GM12878 (cell line): Measurements from ENCODE around the gene RPRD1A. TPM values are rescaled to one million over a fixed set of nuclear protein-coding genes. Genes with fewer than 3 reads are reported as not detected.
"Not testable (repeated sequence)": the region's sequence is repeated elsewhere in the genome, so short reads cannot be mapped to it uniquely, and the experiment has no call there.

Source experiments
- ATAC-seq: fragments of 200-7000 bp; cut with Tn5 transposase; 3 replicates; pipeline ENCODE4 v1.9.1; 2020; ENCODE audit warnings: mild to moderate bottlenecking, moderate library complexity
- BruUV-seq: library from RNA; stranded (reverse); fragments of 400-500 nt; replicated peaks from 2 replicates; lab custom pipeline; 2021; lab: Mats Ljungman, UMichigan
- CTCF ChIA-PET: fragments of 300-600 bp; sonication (Branson Sonifier 250); formaldehyde crosslinking; extraction: SDS; loops from one replicate; lab custom pipeline; 2021; ENCODE audit warnings: inconsistent platforms; lab: Yijun Ruan, JAX
- POLR2A ChIA-PET: fragments of 350-600 bp; formaldehyde crosslinking; extraction: SDS; loops from one replicate; lab custom pipeline; 2021; ENCODE audit warnings: inconsistent platforms; lab: Charles Lee
- RAD21 ChIA-PET: fragments of 300-600 bp; sonication (Branson Sonifier 250); formaldehyde crosslinking; loops from one replicate; lab custom pipeline; 2023; ENCODE audit warnings: antibody characterized with exemption; ENCODE audit not compliant: unreplicated experiment; lab: Charles Lee
- SMC1A ChIA-PET: fragments of 300-600 bp; sonication (Branson Sonifier 250); formaldehyde crosslinking; loops from one replicate; lab custom pipeline; 2023; ENCODE audit not compliant: unreplicated experiment, uncharacterized antibody; lab: Charles Lee
- DNase-seq: peaks from one replicate; pipeline ENCODE4 v3.0.0-alpha.2; 2011; ENCODE audit warnings: low read depth, low spot score
- FAIRE-seq: peaks from 3 replicates; lab custom pipeline; 2011; peaks lifted over from hg19 to GRCh38; lab: Jason Lieb, UNC
- H2AFZ ChIP-seq: 2 replicates; pipeline ENCODE4 v1.6.0; 2011; ENCODE audit warnings: low read depth, low read length, control low read depth; ENCODE audit not compliant: control insufficient read depth
- H3K27ac ChIP-seq: 2 replicates; pipeline ENCODE4 v1.5.1; 2011; ENCODE audit warnings: control low read depth; ENCODE audit not compliant: control insufficient read depth, insufficient read depth
- H3K27me3 ChIP-seq, 2 experiments: replicated peaks in 1 of 2; 2 replicates each; pipeline versions ENCODE4 v1.6.0 to v1.6.1; 2011; ENCODE audit warnings: low read length in 1 of 2; ENCODE audit not compliant: control insufficient read depth in 2 of 2, insufficient read depth in 2 of 2
- H3K36me3 ChIP-seq, 2 experiments: 2 replicates each; pipeline ENCODE4 v1.5.1; 2011; ENCODE audit warnings: low read length in 1 of 2; ENCODE audit not compliant: control insufficient read depth in 2 of 2, insufficient read depth in 2 of 2
- H3K4me1 ChIP-seq: 2 replicates; pipeline ENCODE4 v1.6.1; 2011; ENCODE audit warnings: mild to moderate bottlenecking, low read length, moderate library complexity, mixed read lengths; ENCODE audit not compliant: control insufficient read depth, insufficient read depth
- H3K4me2 ChIP-seq: 2 replicates; pipeline ENCODE4 v1.6.0; 2011; ENCODE audit warnings: control low read depth; ENCODE audit not compliant: control insufficient read depth, insufficient read depth
- H3K4me3 ChIP-seq: fragments of 200-600 bp; sonication (generic); 2 replicates; pipeline ENCODE4 v1.5.1; 2016
- H3K79me2 ChIP-seq: 2 replicates; pipeline ENCODE4 v1.6.0; 2011; ENCODE audit warnings: low read length; ENCODE audit not compliant: control insufficient read depth, insufficient read depth
- H3K9ac ChIP-seq: 2 replicates; pipeline ENCODE4 v1.8.0; 2011; ENCODE audit warnings: low read length, control low read depth, mixed read lengths; ENCODE audit not compliant: control insufficient read depth, insufficient read depth
- H3K9me3 ChIP-seq: replicated peaks from 3 replicates; pipeline ENCODE4 v1.5.1; 2011; ENCODE audit warnings: mild to moderate bottlenecking, low read length; ENCODE audit not compliant: control insufficient read depth, insufficient read depth
- H4K20me1 ChIP-seq: 2 replicates; pipeline ENCODE4 v1.6.0; 2011; ENCODE audit not compliant: control insufficient read depth, insufficient read depth
- MEF2B ChIP-seq: fragments of 450-650 bp; IDR thresholded peaks from 2 replicates; pipeline ENCODE4 v1.6.1; 2018; ENCODE audit warnings: mild to moderate bottlenecking, moderate library complexity; ENCODE audit not compliant: partially characterized antibody, poor library complexity, severe bottlenecking
- RELB ChIP-seq: fragments of 450-650 bp; IDR thresholded peaks from 2 replicates; pipeline ENCODE4 v1.6.1; 2017; ENCODE audit warnings: low read depth, mild to moderate bottlenecking, moderate library complexity
- SMAD1 ChIP-seq: fragments of 450-650 bp; IDR thresholded peaks from 2 replicates; pipeline ENCODE4 v1.6.1; 2018; ENCODE audit warnings: mild to moderate bottlenecking, low read depth; ENCODE audit not compliant: partially characterized antibody
- SREBF2 ChIP-seq: IDR thresholded peaks from 2 replicates; pipeline ENCODE4 v1.6.1; 2012; ENCODE audit warnings: mild to moderate bottlenecking, low read length
- ZNF592 ChIP-seq: fragments of 450-650 bp; IDR thresholded peaks from 2 replicates; pipeline ENCODE4 v1.6.1; 2017; ENCODE audit warnings: mild to moderate bottlenecking, moderate library complexity
- WGBS: methylation state at CpG from one replicate; pipeline ENCODE4 v1.1.6; 2016; ENCODE audit warnings: low lambda C conversion rate; ENCODE audit not compliant: insufficient replicate concordance, insufficient coverage; ENCODE audit errors: missing lambda C conversion rate; 5-methylcytosine and 5-hydroxymethylcytosine counted together
- in situ Hi-C: fragments of 300-500 bp; cut with MboI; formaldehyde crosslinking; loops from 9 replicates; pipeline ENCODE4 v1.14.3; 2018; ENCODE audit warnings: mixed read lengths
- intact Hi-C: fragments of 100-400 bp; cut with micrococcal nuclease; formaldehyde crosslinking; loops from one replicate; pipeline ENCODE4 v1.14.2; 2022; ENCODE audit not compliant: unreplicated experiment
- polyA plus RNA-seq, 11 experiments: library from polyadenylated mRNA; depleted of rRNA in 4 of 11; unstranded in 6 of 11; stranded (reverse) in 5 of 11; fragments of >200 nt; fragmentation: Nextera tagmentation in 4 of 11; fragmentation: Illumina TruSeq in 1 of 11; extraction: Ambion mirVana in 4 of 11; extraction: Trizol in 1 of 11; gene quantifications; 1 replicate in 1 of 11; 2 replicates in 10 of 11; pipeline versions ENCODE4 v1.2.1 to v1.2.3, GENCODE V29; 2011 to 2016; ENCODE audit warnings: inconsistent platforms in 2 of 11, missing spikeins in 2 of 11, low read depth in 1 of 11
- total RNA-seq, 4 experiments: library from RNA; depleted of rRNA in 3 of 4; stranded (reverse); fragments of >200 nt in 3 of 4; fragmentation: Illumina TruSeq in 1 of 4; extraction: Trizol in 1 of 4; gene quantifications; 2 replicates each; pipeline versions ENCODE4 v1.2.1 to v1.2.3, GENCODE V29; 2013 to 2021

The RPRD1A gene
- total and polyA plus RNA-seq, 10 of the 15 experiments (the other 5 are each of a cell fraction or from before 2014, with no cell fraction given): 16.2 to 66.2 (median 36.2) TPM

- no peak for TF ChIP-seq ZNF592
- no peak for TF ChIP-seq MEF2B
- no peak for TF ChIP-seq RELB
- TF ChIP-seq SMAD1: no peak
- TF ChIP-seq SREBF2: no peak
These were observed 42.3 kb downstream of the RPRD1A start (continued) for GRCh38 chr18:36025025-36025424.

- RAD21 ChIA-PET, FAIRE-seq: not testable (repeated sequence)
- WGBS: 97% methylated on average over 3 of the region's 3 CpGs
These were observed 43.1 kb downstream of the RPRD1A start for GRCh38 chr18:36024241-36024640.

More at GRCh38 chr18:36024241-36024640, 43.1 kb downstream of the RPRD1A start:
- DNase-seq, H2AFZ ChIP-seq, POLR2A ChIA-PET, intact Hi-C loops, H3K9ac ChIP-seq, H3K4me2 ChIP-seq, in situ Hi-C loops, H4K20me1 ChIP-seq, ATAC-seq, H3K27ac ChIP-seq, H3K27me3 ChIP-seq, H3K4me1 ChIP-seq, H3K9me3 ChIP-seq, H3K79me2 ChIP-seq, H3K4me3 ChIP-seq, BruUV-seq: not testable (repeated sequence)
- peaks cover 0 to 22% of the 10 kb centered on the region in 2 experiments; a peak in 2 of 4 replicates for H3K36me3 ChIP-seq
- CTCF ChIA-PET: interaction anchor here (0.7 to 1.4 kb wide), 3 partner anchors 31 to 466 kb away, joined by 3 read pairs; no protein-coding TSS in a partner anchor
- SMC1A ChIA-PET: interaction anchor here (0.8 kb wide), 1 partner anchor 9 kb away, joined by 3 read pairs; no protein-coding TSS in a partner anchor
